SK-N-SH (cell line): ENCODE results near the gene DHX16. TPM values are rescaled to one million over a fixed set of nuclear protein-coding genes. Genes with fewer than 3 reads are reported as not detected.
A peak's percentile ranks its signal among the peaks of the same experiment; 100 is the strongest.

Experiments used
- CTCF ChIA-PET: fragments of 300-600, 350-600 bp; formaldehyde crosslinking; extraction: SDS; loops from one replicate; lab custom pipeline; 2021; lab: Yijun Ruan, JAX
- POLR2A ChIA-PET: fragments of 350-600 bp; sonication (Branson Sonifier 250); formaldehyde crosslinking; extraction: SDS; loops from one replicate; lab custom pipeline; 2020; ENCODE audit warnings: antibody characterized with exemption, inconsistent platforms; lab: Yijun Ruan, JAX
- DNase-seq: peaks from one replicate; pipeline ENCODE4 v3.0.0; 2012
- H2AFZ ChIP-seq: fragments of 200-600 bp; sonication (generic); 2 replicates; pipeline ENCODE4 v1.8.1; 2016; ENCODE audit warnings: antibody characterized with exemption, mild to moderate bottlenecking, low read depth
- H3F3A ChIP-seq: fragments of 200-600 bp; sonication (generic); replicated peaks from 2 replicates; pipeline ENCODE3; 2016; ENCODE audit warnings: antibody characterized with exemption, mild to moderate bottlenecking; ENCODE audit not compliant: insufficient read depth
- H3K27ac ChIP-seq, 2 experiments: fragments of 200-500 bp in 1 of 2; fragments of 200-600 bp in 1 of 2; sonication (Bioruptor generic) in 1 of 2; sonication (generic), shearing (Covaris generic) in 1 of 2; 2 replicates each; pipeline versions ENCODE4 v1.5.1 to v1.6.1; 2014 to 2016; ENCODE audit warnings: low read depth in 2 of 2, inconsistent platforms in 1 of 2, low read length in 1 of 2, mild to moderate bottlenecking in 1 of 2, mixed read lengths in 1 of 2
- H3K27me3 ChIP-seq: fragments of 200-600 bp; sonication (generic), shearing (Covaris generic); 2 replicates; pipeline ENCODE4 v1.6.1; 2016; ENCODE audit warnings: mixed run types; ENCODE audit not compliant: insufficient read depth
- H3K36me3 ChIP-seq, 2 experiments: fragments of 200-500 bp in 1 of 2; fragments of 200-600 bp in 1 of 2; sonication (Bioruptor generic) in 1 of 2; sonication (generic) in 1 of 2; replicated peaks in 1 of 2; 2 replicates each; pipeline versions ENCODE3 to v1.5.1; 2014 to 2016; ENCODE audit warnings: low read length in 1 of 2, mild to moderate bottlenecking in 1 of 2; ENCODE audit not compliant: insufficient read depth in 2 of 2, control insufficient read depth in 1 of 2
- H3K4me1 ChIP-seq, 2 experiments: fragments of 200-500 bp in 1 of 2; fragments of 200-600 bp in 1 of 2; sonication (Bioruptor generic) in 1 of 2; sonication (generic), shearing (Covaris generic) in 1 of 2; 2 replicates each; pipeline versions ENCODE4 v1.5.1 to v1.6.1; 2014 to 2016; ENCODE audit warnings: low read depth in 1 of 2, low read length in 1 of 2, mixed run types in 1 of 2; ENCODE audit not compliant: insufficient read depth in 2 of 2, control insufficient read depth in 1 of 2
- H3K4me2 ChIP-seq: fragments of 200-600 bp; sonication (generic), shearing (Covaris generic); 2 replicates; pipeline ENCODE4 v1.6.1; 2017; ENCODE audit warnings: mixed run types
- H3K4me3 ChIP-seq, 2 experiments: fragments of 200-500 bp in 1 of 2; fragments of 200-600 bp in 1 of 2; sonication (Bioruptor generic) in 1 of 2; sonication (generic), shearing (Covaris generic) in 1 of 2; 2 replicates each; pipeline versions ENCODE4 v1.5.1 to v1.8.1; 2014 to 2016; ENCODE audit warnings: low read depth in 2 of 2, inconsistent platforms in 1 of 2, low read length in 1 of 2, mild to moderate bottlenecking in 1 of 2, mixed read lengths in 1 of 2, moderate library complexity in 1 of 2
- H3K79me2 ChIP-seq: fragments of 200-600 bp; sonication (generic); 2 replicates; pipeline ENCODE4 v1.8.1; 2017; ENCODE audit warnings: mild to moderate bottlenecking; ENCODE audit not compliant: insufficient read depth
- H3K9ac ChIP-seq: fragments of 200-600 bp; sonication (generic); 2 replicates; pipeline ENCODE4 v1.6.1; 2017; ENCODE audit warnings: mixed run types
- H3K9me2 ChIP-seq: fragments of 200-600 bp; sonication (generic); 2 replicates; pipeline ENCODE4 v1.6.1; 2017; ENCODE audit warnings: mixed run types
- H3K9me3 ChIP-seq: fragments of 200-600 bp; sonication (generic); 2 replicates; pipeline ENCODE4 v1.6.1; 2017; ENCODE audit warnings: mixed run types, mild to moderate bottlenecking, moderate library complexity
- H4K20me1 ChIP-seq: fragments of 200-600 bp; sonication (generic); 2 replicates; pipeline ENCODE4 v1.6.1; 2017; ENCODE audit warnings: mild to moderate bottlenecking, mixed run types; ENCODE audit not compliant: insufficient read depth
- EZH2phosphoT487 ChIP-seq: fragments of 200-600 bp; sonication (generic); IDR thresholded peaks from 2 replicates; pipeline ENCODE4 v1.6.1; 2017; ENCODE audit warnings: low read depth, mixed run types, mild to moderate bottlenecking, antibody characterized with exemption, moderate library complexity, borderline replicate concordance
- FOXM1 ChIP-seq: IDR thresholded peaks from 2 replicates; pipeline ENCODE4 v1.4.0; 2012; ENCODE audit warnings: low read depth, mild to moderate bottlenecking
- MXI1 ChIP-seq: IDR thresholded peaks from 2 replicates; pipeline ENCODE4 v1.6.1; 2012; ENCODE audit warnings: mild to moderate bottlenecking, low read depth, low read length, improper control_type of control experiment
- NFIC ChIP-seq: IDR thresholded peaks from 2 replicates; pipeline ENCODE4 v1.4.0; 2012; ENCODE audit warnings: borderline replicate concordance
- NRF1 ChIP-seq: IDR thresholded peaks from 2 replicates; pipeline ENCODE4 v1.6.1; 2012; ENCODE audit warnings: low read depth, mild to moderate bottlenecking, low read length
- RFX5 ChIP-seq: IDR thresholded peaks from 2 replicates; pipeline ENCODE4 v1.6.1; 2012; ENCODE audit warnings: mild to moderate bottlenecking, improper control_type of control experiment, low read length
- SIN3A ChIP-seq: IDR thresholded peaks from 2 replicates; pipeline ENCODE4 v1.6.1; 2012; ENCODE audit warnings: low read depth, mild to moderate bottlenecking, low read length, moderate library complexity, borderline replicate concordance
- TCF12 ChIP-seq: IDR thresholded peaks from 2 replicates; pipeline ENCODE4 v1.4.0; 2012
- WGBS: methylation state at CpG from one replicate; pipeline ENCODE4 v1.1.6; 2017; ENCODE audit warnings: low lambda C conversion rate; 5-methylcytosine and 5-hydroxymethylcytosine counted together
- polyA plus RNA-seq, 3 experiments: library from polyadenylated mRNA; depleted of rRNA; stranded (reverse); fragments of >200 nt; gene quantifications; 2 replicates each; pipeline ENCODE4 v1.2.3, GENCODE V29; 2012
- TF ChIP-seq, protein P1 (sequence below): IDR thresholded peaks from 2 replicates; pipeline ENCODE4 v1.4.0; 2012; ENCODE audit warnings: low read depth, borderline replicate concordance
- TF ChIP-seq, protein P2 (sequence below): IDR thresholded peaks from 2 replicates; pipeline ENCODE4; 2012

DHX16 gene
- polyA plus RNA-seq, 1 of the 3 experiments (the other 2 are of a cell fraction): 59.8 TPM

DNA sequence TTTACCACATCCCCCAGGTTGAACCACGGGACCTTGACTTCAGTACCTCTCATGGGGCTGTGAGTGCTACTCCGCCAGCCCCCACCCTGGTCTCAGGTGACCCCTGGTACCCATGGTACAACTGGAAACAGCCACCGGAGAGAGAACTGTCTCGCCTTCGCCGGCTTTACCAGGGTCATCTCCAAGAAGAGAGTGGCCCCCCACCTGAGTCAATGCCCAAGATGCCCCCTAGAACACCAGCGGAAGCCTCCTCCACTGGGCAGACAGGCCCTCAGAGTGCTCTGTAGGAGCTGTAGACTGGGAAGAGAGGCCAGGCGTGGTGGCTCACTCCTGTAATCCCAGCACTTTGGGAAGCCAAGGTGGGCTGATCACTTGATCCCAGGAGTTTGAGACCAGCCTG lies 47.3 kb downstream of the DHX16 start (continued):
- no peak for TF ChIP-seq NFIC

DNA sequence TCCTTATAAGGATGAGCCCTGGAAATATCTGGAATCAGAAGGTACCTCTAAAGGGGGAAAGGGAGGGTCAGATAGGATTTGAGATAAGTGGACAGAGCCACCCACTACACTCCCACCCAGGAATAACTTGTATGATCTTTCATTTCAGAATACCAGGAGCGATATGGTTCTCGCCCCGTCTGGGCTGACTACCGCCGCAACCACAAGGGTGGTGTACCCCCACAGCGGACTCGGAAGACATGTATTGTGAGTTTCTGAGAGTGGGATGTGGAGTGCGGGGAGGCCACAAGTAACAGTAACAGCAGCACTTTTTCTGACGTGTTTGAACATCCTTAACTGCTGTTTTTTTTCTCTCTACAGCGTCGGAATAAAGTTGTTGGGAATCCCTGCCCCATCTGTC lies 53.2 kb downstream of the DHX16 start:
- CTCF ChIA-PET: interaction anchor here (1.3 to 2.6 kb wide), 2 partner anchors 59 to 102 kb away, joined by 3 to 8 read pairs; no protein-coding TSS in a partner anchor
- no peaks in the 10 kb centered on the region for H3K9me3 ChIP-seq
- no peak overlapping the region for H2AFZ ChIP-seq
- H3K4me3 ChIP-seq: no peak overlapping the region
- no peak overlapping the region; the same call in 1 of the 2 replicates for H3K9ac ChIP-seq
- H3K9me2 ChIP-seq: no peaks in the 10 kb centered on the region
- 98% methylated on average over 11 of the region's 11 CpGs for WGBS
- H3K4me2 ChIP-seq: no peak overlapping the region
- H3K27me3 ChIP-seq: no peaks in the 10 kb centered on the region
- H3K27ac ChIP-seq: no peak overlapping the region
- H4K20me1 ChIP-seq: no peaks in the 10 kb centered on the region
- H3K4me1 ChIP-seq: peaks cover 4 to 9% of the 10 kb centered on the region in 2 experiments
- H3K36me3 ChIP-seq: peaks cover 38 to 54% of the 10 kb centered on the region in 2 experiments
- peaks cover 29% of the 10 kb centered on the region for H3F3A ChIP-seq
- DNase-seq: no peak
- peaks cover 56% of the 10 kb centered on the region for H3K79me2 ChIP-seq
- TF ChIP-seq MXI1: no peak
- TF ChIP-seq, protein P1, sequence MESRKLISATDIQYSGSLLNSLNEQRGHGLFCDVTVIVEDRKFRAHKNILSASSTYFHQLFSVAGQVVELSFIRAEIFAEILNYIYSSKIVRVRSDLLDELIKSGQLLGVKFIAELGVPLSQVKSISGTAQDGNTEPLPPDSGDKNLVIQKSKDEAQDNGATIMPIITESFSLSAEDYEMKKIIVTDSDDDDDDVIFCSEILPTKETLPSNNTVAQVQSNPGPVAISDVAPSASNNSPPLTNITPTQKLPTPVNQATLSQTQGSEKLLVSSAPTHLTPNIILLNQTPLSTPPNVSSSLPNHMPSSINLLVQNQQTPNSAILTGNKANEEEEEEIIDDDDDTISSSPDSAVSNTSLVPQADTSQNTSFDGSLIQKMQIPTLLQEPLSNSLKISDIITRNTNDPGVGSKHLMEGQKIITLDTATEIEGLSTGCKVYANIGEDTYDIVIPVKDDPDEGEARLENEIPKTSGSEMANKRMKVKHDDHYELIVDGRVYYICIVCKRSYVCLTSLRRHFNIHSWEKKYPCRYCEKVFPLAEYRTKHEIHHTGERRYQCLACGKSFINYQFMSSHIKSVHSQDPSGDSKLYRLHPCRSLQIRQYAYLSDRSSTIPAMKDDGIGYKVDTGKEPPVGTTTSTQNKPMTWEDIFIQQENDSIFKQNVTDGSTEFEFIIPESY: no peak
- TF ChIP-seq TCF12: no peak
- POLR2A ChIA-PET: no interaction called here

DNA sequence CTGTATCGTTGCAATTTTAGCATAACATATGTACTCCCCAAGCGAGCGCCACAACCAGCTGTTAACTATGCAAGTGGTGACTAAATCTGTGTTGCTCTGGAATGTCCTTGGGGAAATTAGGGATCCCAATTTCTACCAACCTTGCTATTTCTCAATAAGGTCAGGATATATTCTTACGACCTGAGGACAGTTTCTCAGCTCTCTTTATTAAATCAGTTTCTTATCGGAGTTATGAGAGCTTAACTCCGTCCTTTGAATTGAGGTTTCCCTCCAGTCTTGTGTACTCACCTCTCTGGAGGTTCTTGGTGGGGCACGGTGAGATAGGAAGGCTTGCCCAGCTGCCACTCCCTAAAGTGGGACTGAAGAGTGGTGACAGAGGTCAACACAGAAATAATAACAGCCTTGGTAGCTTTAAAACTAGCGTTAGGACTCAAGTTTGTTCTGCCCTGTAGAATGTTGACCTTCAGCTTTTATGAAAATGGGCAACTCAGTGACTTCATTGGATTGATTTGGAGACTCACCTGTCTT lies 54.5 kb downstream of the DHX16 start:
- no peaks in the 10 kb centered on the region for H3K9me3 ChIP-seq
- 12% methylated on average over 8 of the region's 8 CpGs for WGBS
- H4K20me1 ChIP-seq: peaks cover 6% of the 10 kb centered on the region
- H3K36me3 ChIP-seq: peaks cover 37 to 53% of the 10 kb centered on the region in 2 experiments
- H3F3A ChIP-seq: peaks cover 41% of the 10 kb centered on the region
- peaks cover 68% of the 10 kb centered on the region for H3K79me2 ChIP-seq
- H2AFZ ChIP-seq: peak overlapping the region; percentile 50
- TF ChIP-seq FOXM1 (no peak), EZH2phosphoT487 (no peak), NRF1 (no peak), RFX5 (no peak), SIN3A (no peak)
- TF ChIP-seq, protein P2, sequence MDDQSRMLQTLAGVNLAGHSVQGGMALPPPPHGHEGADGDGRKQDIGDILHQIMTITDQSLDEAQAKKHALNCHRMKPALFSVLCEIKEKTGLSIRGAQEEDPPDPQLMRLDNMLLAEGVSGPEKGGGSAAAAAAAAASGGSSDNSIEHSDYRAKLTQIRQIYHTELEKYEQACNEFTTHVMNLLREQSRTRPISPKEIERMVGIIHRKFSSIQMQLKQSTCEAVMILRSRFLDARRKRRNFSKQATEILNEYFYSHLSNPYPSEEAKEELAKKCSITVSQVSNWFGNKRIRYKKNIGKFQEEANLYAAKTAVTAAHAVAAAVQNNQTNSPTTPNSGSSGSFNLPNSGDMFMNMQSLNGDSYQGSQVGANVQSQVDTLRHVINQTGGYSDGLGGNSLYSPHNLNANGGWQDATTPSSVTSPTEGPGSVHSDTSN: no peak
- H3K27ac ChIP-seq: peak overlapping the region; percentile 96 to 98; a peak in 3 of 4 replicates
- no peaks in the 10 kb centered on the region for H3K27me3 ChIP-seq
- POLR2A ChIA-PET: interaction anchor here (1.0 to 2.1 kb wide), 4 partner anchors 8 to 1085 kb away, joined by 3 to 14 read pairs (median 6); partner anchors contain the start of genes ABCF1 and ATAT1
- CTCF ChIA-PET: interaction anchor here (1.0 to 2.6 kb wide), 4 partner anchors 54 to 104 kb away, joined by 3 to 8 read pairs (median 6); partner anchors contain the start of gene DHX16
- no peaks in the 10 kb centered on the region for H3K9me2 ChIP-seq
- peak overlapping the region; percentile 75 to 77 for H3K4me3 ChIP-seq
- no peak for DNase-seq
- peaks cover 16 to 21% of the 10 kb centered on the region in 2 experiments for H3K4me1 ChIP-seq
- peak overlapping the region; percentile 71 for H3K9ac ChIP-seq
- H3K4me2 ChIP-seq: peak overlapping the region; percentile 87
